ENCODE measurements around the gene ACSL4.
"Not testable (repeated sequence)": the region's sequence is repeated elsewhere in the genome, so short reads cannot be mapped to it uniquely, and the experiment has no call there.

GRCh38 chrX:109740896-109741295, 7.8 kb upstream of the ACSL4 start:
- not testable (repeated sequence) for TF ChIP-seq CTCF (IDR thresholded peaks at IDR 0.05; ENCODE audit: low read depth, low read length, poor library complexity, severe bottlenecking); EZH2phosphoT487 (IDR thresholded peaks at IDR 0.05; ENCODE audit: borderline replicate concordance, low read length)

All from DOHH2 (cell line).